HepG2 (cell line): ENCODE measurements around the gene DYSF.

Experiments
- CHD2 ChIP-seq: IDR thresholded peaks from 2 replicates; pipeline ENCODE4 v1.6.1; 2011; ENCODE audit warnings: low read depth, low read length, improper control_type of control experiment
- ELF1 ChIP-seq: sonication (generic); formaldehyde crosslinking; IDR thresholded peaks from 2 replicates; pipeline ENCODE4 v1.4.0; 2020; ENCODE audit warnings: missing genetic modification reagents
- TRIM24 ChIP-seq: sonication (generic); formaldehyde crosslinking; IDR thresholded peaks from 2 replicates; pipeline ENCODE4 v1.8.0; 2022; ENCODE audit warnings: mild to moderate bottlenecking, missing genetic modification reagents
- ZHX1 ChIP-seq: sonication (generic); formaldehyde crosslinking; IDR thresholded peaks from 2 replicates; pipeline ENCODE4 v1.8.1; 2022; ENCODE audit warnings: low read depth, mild to moderate bottlenecking, missing genetic modification reagents

DNA sequence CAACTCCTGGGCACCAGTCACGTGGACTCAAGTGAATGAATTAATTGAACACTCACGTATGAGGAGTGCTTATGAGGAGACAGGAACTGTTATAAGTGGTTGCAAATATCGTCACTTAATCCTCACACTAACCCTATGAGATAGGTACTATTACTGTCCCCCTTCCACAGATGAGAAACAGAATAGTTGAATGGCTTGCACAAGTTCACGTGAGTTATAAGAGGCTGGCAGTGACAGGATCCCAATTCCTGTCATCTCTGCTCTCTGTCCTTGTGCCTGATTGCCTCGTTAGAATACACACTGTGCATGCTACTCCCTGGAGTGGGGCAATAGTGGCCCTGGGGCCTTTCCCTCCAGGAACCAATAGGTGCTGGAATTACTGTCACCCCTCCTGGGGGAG, 253.5 kb downstream of the DYSF start:
- no peak for TF ChIP-seq ELF1 (CRISPR knock-in tag)
- TF ChIP-seq TRIM24 (CRISPR knock-in tag), result no peak
- no peak for TF ChIP-seq CHD2
- TF ChIP-seq ZHX1 (CRISPR knock-in tag), result no peak
